BJ (cell line): ENCODE data around the gene PPIB. TPM values are rescaled to one million over a fixed set of nuclear protein-coding genes. Genes with fewer than 3 reads are reported as not detected.

Experiments
- CTCF ChIA-PET: fragments of 350-600 bp; formaldehyde crosslinking; extraction: SDS; loops from one replicate; lab custom pipeline; 2021; ENCODE audit warnings: antibody characterized with exemption, inconsistent platforms; lab: Yijun Ruan, JAX
- POLR2A ChIA-PET: fragments of 300-600 bp; sonication (Branson Sonifier 250); formaldehyde crosslinking; extraction: SDS; loops from one replicate; lab custom pipeline; 2021; ENCODE audit warnings: antibody characterized with exemption; lab: Charles Lee
- DNase-seq: peaks from one replicate; pipeline ENCODE4 v3.0.0-alpha.2; 2011; ENCODE audit warnings: low read depth
- H3K27me3 ChIP-seq: 2 replicates; pipeline ENCODE4 v1.6.0; 2011; ENCODE audit warnings: low read length; ENCODE audit not compliant: control insufficient read depth, insufficient read depth
- H3K36me3 ChIP-seq: 2 replicates; pipeline ENCODE4 v1.5.1; 2011; ENCODE audit warnings: low read length; ENCODE audit not compliant: control insufficient read depth, insufficient read depth
- H3K4me3 ChIP-seq: 2 replicates; pipeline ENCODE4 v1.5.1; 2011; ENCODE audit warnings: low read depth, mild to moderate bottlenecking, control low read depth, low read length
- CTCF ChIP-seq: IDR thresholded peaks from 2 replicates; pipeline ENCODE4 v1.5.1; 2011; ENCODE audit warnings: low read depth, mild to moderate bottlenecking, control low read depth, inconsistent platforms, low read length, moderate library complexity; ENCODE audit not compliant: insufficient read depth
- polyA plus RNA-seq: library from polyadenylated mRNA; depleted of rRNA; stranded (reverse); fragments of >200 nt; gene quantifications from 2 replicates; pipeline ENCODE4 v1.2.3, GENCODE V29; 2011

PPIB gene
- polyA plus RNA-seq, 1 experiment, result 1,794 TPM

- ChIA-PET CTCF (interaction anchor here (0.9 to 1.3 kb wide), 2 partner anchors 13 to 44 kb away, joined by 3 read pairs; no protein-coding TSS in a partner anchor), POLR2A (no interaction called here)
- TF ChIP-seq CTCF, result no peak
- Histone ChIP-seq H3K4me3 (no peak overlapping the region), H3K27me3 (no peaks in the 10 kb centered on the region), H3K36me3 (peaks cover 5% of the 10 kb centered on the region)
- no peak for DNase-seq
These were observed 34.6 kb upstream of the PPIB start for GRCh38 chr15:64197425-64197824.

- CTCF ChIA-PET, result no interaction called here
- peaks cover 2% of the 10 kb centered on the region; the same call in 1 of the 2 replicates for H3K36me3 ChIP-seq
- no peaks in the 10 kb centered on the region for H3K27me3 ChIP-seq
- H3K4me3 ChIP-seq, result no peak overlapping the region
- TF ChIP-seq CTCF, result no peak
- DNase-seq, result no peak
- POLR2A ChIA-PET, result no interaction called here
These were observed 31.1 kb upstream of the PPIB start for GRCh38 chr15:64193971-64194370.

DNA sequence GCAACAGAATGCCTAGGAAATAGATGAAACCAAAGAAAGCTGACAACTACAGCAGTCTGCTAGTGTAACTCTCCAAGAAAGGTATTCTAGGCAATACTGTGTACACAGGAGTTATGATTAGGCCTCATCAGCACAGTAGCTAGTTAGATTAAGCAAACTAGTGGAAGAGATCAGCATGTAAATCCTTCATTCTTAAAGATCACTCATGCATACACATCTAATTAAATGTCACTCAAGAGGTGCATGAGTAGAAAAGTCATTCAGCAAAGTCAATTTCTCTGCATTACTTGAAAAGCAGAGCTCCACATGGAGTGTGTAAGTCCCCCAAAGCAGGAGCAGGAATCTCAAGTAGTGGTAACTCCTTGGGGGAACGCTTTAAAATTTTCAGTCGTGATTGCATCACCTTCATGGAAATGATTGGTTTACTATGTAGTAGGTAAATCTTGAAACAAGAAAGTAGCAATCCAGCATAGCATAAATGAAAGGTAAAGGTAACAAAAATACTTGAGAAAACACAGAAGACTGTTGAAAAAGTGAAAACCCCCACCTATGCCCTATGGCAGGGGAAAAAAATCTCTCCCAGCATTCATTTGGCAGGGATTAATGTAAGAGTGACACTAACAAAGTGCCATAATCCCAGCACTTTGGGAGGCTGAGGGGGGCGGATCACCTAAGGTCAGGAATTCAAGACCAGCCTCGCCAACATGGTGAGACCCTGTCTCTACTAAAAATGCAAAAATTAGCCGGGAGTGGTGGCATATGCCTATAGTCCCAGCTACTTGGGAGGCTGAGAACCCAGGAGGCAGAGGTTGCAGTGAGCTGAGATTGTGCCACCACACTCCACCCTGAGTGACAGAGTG is 29.4 kb upstream of the PPIB start:
- no peaks in the 10 kb centered on the region for H3K27me3 ChIP-seq
- peaks cover 2% of the 10 kb centered on the region; the same call in 1 of the 2 replicates for H3K36me3 ChIP-seq
- POLR2A ChIA-PET, result no interaction called here
- CTCF ChIA-PET, result interaction anchor here (0.6 to 0.9 kb wide), 2 partner anchors 16 to 19 kb away, joined by 3 to 4 read pairs; no protein-coding TSS in a partner anchor
- H3K4me3 ChIP-seq, result no peak overlapping the region
- DNase-seq, result no peak
- TF ChIP-seq CTCF, result no peak

- TF ChIP-seq CTCF, result no peak
- CTCF ChIA-PET, result interaction anchor here (0.7 to 0.9 kb wide), 2 partner anchors 11 to 22 kb away, joined by 3 read pairs; no protein-coding TSS in a partner anchor
These were observed 24.8 kb upstream of the PPIB start for GRCh38 chr15:64187396-64188191.

More at GRCh38 chr15:64187396-64188191, 24.8 kb upstream of the PPIB start:
- DNase-seq, result no peak
- no peak overlapping the region for H3K4me3 ChIP-seq
- POLR2A ChIA-PET, result no interaction called here
- H3K36me3 ChIP-seq, result peaks cover 2% of the 10 kb centered on the region; the same call in 1 of the 2 replicates
- H3K27me3 ChIP-seq, result no peaks in the 10 kb centered on the region
